ELF-1 (cell line): ENCODE results near the gene CSKMT.
A peak's percentile ranks its signal among the peaks of the same experiment; 100 is the strongest.
"Not testable (repeated sequence)": the region's sequence is repeated elsewhere in the genome, so short reads cannot be mapped to it uniquely, and the experiment has no call there.

ENCODE experiments used
- DNase-seq: peaks from one replicate; pipeline ENCODE4 v3.0.0-alpha.2; 2016; ENCODE audit warnings: low read depth, low spot score

Gene CSKMT

GRCh38 chr11:62689421-62690183, 24.5 kb downstream of the CSKMT start, which contains the start of gene LRRN4CL:
Gene LRRN4CL, minus strand, starts transcription at chr11:62689530. Its CDS starts 1,022 bp downstream, at chr11:62688508.
- DNase-seq: no peak

- DNase-seq: not testable (repeated sequence)
Observed at GRCh38 chr11:62693624-62694023, 28.5 kb downstream of the CSKMT start.

GRCh38 chr11:62694455-62695167, 29.5 kb downstream of the CSKMT start:
- DNase-seq: peak; percentile 84

DNA sequence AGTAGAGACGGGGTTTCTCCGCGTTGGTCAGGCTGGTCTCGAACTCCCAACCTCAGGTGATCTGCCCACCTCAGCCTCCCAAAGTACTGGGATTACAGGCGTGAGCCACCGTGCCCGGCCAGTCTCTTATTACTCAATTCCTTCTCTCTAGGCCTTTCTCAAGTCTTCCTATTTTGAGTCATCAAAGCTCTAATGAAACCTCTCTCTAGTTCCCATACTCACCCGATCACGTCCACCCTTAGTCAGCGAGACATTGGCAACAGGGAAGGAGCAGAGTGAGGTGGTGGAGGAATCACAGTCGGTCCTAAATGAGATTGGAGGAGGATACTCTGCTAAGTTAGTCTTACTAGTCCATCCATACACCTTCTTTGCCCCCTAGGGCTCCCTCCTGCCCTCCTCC, 37.1 kb downstream of the CSKMT start:
- DNase-seq: no peak

GRCh38 chr11:62703921-62704320, 38.8 kb downstream of the CSKMT start:
- not testable (repeated sequence) for DNase-seq

DNA sequence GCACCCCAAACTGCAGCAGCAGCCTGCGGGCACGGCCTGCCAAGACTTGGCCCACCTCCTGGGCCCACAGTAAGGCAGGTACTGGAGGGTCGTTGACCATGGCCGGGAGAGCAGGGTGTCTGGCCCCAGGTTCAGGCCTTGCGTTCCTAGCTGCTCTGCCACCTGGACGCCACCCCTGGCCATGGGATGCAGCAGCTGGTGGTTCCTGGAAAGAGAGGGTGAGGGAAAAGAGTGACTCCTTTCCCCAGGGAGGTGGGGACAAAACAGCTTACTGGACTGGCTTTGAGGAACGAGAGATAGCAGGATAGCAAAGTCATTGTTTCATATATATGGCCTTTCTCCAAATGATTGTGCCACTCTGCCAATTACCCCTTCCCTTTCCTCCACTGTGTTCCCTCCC, 40.3 kb downstream of the CSKMT start:
- DNase-seq: no peak

DNA sequence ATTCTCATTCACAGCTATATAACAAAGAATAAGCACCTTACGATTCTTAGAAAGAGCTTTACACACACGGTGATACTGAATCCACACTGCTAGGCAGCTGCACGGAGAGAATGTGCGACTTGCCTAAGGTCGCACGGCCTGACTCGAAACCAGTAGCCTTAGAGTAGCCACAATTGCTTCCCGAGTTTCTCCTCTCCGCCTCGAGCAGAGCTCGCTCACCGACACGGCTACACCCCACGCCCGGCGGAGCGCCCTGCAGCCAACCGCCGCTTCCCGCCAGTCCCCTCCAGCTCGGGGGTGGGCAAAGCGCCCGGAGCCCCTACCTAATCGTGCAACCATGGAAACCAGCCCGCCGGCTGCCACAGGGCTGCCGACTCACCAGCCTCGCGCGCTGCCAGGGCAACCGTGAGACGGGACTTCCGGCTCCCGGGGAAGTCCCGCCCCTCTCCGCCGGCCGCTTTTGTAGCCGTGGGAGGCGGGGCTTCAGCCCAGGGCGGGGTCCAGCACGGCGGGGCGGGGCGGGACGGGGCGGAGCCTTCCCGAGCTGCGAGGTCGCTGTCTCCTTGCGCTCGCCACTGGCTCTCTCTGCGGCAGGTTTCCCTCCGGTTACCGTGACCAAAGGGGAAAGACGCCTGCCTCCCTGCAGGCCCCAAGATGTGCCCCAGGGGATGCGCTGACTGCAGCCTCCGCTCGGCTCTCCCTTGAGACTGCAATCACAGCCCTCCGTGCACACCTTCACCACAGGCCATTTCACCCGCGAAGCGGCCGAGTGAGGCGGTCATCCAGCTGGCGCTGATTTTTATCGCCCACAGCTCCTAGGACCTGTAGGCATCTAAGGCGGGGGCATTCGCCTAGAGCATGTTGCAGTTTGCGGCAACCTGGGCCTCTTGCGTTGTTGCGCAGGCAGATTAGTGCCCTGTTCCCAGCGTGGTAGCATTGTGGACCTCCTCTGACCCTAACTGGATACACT, 41.1 kb downstream of the CSKMT start:
- DNase-seq: peak; percentile 95

DNA sequence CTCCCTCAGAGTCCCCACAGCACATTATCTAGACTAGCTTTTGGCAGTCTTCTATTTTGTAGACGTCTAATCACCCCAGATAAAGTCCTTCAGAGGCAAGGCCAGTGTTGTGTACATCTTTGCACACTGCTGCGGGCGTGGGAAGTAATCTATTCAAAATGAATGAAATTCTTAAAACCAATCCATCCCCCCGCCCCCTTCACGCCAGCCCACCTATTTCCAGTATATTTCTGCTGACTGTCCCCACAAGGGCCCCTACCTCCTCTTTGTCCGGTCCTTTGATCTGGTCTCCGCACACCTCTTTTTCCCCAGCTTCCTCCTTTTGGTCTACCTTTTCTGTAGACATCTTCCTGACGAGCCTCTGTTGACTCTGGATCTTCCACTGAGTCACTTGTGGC, 41.7 kb downstream of the CSKMT start:
- DNase-seq: no peak

DNA sequence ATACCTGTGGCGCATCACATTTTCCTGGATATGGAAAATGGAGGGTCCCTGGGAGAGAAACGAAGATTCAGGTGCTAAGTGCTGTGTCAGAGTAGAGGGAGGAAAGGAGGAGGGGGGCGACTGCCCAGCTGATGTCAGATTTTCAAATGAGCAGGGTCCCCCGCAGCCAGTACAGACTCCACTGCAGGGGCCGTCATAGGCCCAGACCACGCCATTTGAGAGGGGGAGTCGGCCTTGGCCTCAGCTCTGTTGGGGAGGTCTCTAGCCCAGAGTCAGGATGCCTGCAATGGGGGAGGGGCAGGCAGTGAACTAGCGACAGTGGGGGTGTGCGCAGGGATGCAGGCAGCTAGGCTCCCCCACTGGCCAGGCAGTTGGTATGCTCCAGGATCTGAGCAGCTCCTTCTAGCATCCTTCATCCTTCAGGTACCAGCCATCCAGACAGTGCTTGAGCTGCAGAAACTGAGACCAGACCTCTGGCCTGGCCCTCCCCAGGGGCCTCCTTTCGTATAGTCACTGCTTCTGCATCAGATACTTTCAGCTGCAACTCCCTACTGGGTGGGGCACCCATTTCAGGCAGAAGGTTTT, 42.3 kb downstream of the CSKMT start, which contains the start of the genes BSCL2 and GNG3:
Gene BSCL2, minus strand, starts transcription at position 148 of the 585 bp plus-strand sequence. CDS start 229 bp downstream, outside the sequence.
Gene GNG3, plus strand, starts transcription at position 400 of the 585 bp plus-strand sequence. CDS start 620 bp downstream, outside the sequence.
- peak; percentile 94 for DNase-seq

GRCh38 chr11:62708392-62708791, 43.3 kb downstream of the CSKMT start:
- DNase-seq: no peak

DNA sequence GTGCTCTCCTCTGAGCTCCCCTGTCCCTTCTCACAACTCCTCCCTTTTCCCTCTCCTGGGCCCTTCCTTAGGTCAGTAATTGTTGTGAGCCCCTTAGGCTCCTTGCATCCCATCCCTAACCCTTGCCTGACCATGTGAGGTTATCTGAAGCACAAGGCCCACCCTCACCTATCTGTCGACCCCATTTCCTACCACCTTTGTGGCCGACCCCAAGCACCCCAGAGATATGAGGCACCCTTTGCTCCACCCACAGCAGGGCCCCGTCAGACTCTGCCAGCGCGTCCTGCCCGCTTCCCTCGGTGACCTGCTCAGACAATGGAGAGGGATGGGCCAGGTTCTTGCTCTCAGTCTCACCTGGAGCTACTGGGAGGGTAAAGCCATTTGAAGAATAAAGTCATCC, 43.7 kb downstream of the CSKMT start:
- DNase-seq: no peak

DNA sequence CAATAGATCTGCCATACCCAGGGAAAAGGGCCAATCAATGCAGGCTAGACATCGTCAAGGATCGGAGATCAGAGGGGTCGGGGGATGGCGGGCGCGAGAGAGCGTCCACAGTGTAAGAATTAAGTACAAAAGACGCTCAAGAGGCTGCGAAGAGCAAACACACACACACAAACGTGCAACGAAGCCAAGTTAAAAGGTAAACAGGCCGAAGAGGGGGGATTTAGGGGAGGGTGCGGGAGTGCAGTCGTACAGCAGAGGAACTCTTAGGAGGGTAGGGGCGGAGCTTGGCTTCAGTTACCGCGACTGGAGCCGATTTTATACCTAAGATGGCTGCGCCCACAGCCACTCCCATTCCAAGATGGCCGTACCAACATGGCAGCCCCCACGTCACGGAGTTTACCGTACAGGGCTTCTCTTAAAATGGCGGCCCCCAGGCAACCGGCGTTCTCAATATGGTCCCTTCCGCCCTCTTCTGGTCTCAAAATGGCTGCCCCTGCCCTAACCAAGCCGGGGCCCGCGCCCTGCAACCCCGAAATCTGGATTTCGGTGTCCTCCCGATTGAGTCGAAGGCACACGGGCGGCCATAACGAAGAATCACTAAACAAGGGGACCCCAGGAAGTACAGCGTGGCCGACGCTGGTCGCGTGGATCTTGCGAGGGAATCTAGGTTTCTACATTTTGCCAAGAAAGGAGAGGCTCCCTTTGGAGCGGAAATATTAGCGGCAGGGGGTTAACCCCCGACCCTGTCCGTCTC, 44.3 kb downstream of the CSKMT start:
- peak; percentile 98 for DNase-seq

DNA sequence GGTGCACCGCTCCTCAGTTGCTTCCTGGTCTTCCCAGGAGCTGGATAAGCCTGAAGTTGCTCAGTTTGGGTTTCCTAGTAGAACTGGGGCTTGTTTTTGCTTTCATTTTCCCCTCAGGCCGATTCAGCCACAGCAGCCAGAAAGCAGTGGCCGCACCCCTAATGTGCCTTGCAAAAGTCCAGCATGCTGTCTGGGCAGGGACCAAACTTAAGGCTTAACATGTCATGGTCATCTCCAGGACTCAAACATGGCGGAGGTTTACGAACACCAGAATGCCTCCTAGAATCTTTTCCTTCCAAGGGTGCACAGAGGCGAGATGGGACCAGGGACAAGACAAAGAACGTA, 44.9 kb downstream of the CSKMT start:
- DNase-seq: no peak

GRCh38 chr11:62712276-62712812, 47.2 kb downstream of the CSKMT start:
- DNase-seq: no peak

- DNase-seq: no peak
Observed at GRCh38 chr11:62712861-62713260, 47.7 kb downstream of the CSKMT start.

GRCh38 chr11:62713343-62713742, 48.2 kb downstream of the CSKMT start:
- DNase-seq: peak; percentile 34

DNA sequence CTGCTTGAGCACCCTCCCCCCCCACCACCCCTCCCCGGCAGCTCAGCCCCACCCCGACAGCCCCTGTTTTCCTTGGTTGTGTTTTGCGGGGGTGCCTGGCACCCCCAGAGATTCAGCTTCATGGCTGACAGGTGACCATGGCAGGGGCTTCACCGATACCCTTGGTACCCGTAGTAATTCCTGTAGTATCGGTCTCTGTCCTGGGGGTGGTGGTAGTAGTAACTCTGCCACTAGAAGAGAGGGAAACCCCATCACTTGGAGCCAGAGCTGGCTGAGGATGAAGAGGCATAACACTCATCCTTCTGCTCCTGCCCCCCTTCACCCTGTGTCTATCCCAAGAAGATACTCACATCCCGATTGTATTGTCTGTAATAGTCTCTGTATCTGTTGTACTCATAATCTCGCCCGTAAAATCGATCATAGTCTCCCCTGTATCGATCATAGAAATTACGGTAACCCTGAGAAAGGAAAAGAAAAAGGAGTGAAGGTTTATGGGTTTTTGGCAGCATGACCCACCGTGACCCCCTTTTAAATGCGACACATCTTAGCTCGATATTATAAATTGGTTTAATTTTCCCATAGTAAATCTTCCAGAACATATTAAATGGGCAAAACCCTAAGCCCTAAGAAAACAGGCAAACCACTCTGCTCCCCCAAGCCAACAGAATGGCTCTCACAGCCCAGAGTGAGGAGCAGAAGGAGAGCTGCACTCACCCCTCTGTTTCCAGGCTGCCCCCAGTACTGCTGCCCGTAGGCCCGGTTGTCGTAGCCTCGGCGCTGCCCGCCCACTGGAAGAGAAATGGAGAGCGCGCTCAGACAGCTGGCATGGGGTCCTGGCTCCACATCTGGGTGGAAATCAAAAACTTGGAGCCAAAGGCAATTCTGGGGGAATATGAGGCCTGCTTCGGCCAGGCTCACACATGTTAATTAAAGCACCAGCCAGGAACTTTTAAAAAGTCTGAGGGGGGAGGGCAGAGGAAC, 50.3 kb downstream of the CSKMT start:
- DNase-seq: no peak

DNA sequence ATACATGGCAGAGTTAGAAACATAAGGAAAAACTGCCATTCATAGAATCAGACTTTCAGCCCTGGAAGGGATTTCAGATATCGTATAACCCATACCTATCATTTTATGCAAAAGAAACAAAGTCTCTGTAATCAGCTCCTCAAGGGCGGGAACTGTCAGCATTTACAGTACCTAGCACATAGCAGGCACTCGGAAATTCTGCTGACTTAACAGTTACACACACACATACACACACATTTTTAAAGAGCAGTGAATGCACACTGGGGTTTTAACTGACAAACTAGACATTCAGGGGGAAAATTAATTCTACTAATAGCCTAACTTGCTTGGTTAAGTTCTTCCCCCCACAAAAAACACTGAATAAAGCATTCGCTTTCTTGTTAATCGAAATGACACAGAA, 51.1 kb downstream of the CSKMT start:
- no peak for DNase-seq

DNA sequence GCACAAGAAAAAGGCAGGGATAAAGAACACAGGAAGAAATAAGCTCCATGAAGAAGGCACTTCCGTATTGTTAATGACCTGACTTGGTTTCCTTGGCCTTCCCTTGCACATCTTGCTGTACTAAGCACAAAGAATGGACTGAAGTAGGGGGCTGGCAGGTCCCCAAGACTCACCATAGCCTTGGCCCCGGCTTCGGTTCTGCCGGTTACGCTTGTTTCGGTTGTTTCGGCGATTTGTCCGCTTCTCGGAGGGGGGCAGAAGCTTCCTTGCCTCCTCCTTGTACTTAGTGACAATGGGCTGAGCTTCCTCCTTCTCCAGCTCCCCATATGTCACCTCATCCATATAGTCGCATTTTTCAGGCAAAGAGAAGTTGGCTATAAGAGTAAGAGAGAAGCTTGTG, 51.7 kb downstream of the CSKMT start:
- DNase-seq: no peak
